Erythroblast (primary cell): ENCODE data around the gene MICAL3.

ENCODE experiments used
- GATA1 ChIP-seq: IDR thresholded peaks from 2 replicates; pipeline ENCODE4 v1.6.1; 2011; ENCODE audit warnings: low read depth, mild to moderate bottlenecking, control low read depth, low read length, moderate library complexity
- POLR2A ChIP-seq: IDR thresholded peaks from 2 replicates; pipeline ENCODE4 v1.6.1; 2011; ENCODE audit warnings: mild to moderate bottlenecking, low read length

- TF ChIP-seq POLR2A (no peak), GATA1 (no peak)
These were observed 255.2 kb downstream of the MICAL3 start for GRCh38 chr22:17769013-17769715.
